Stimulated activated CD8-positive, alpha-beta memory T cell treated with anti-CD3 and anti-CD28 coated beads, Interleukin-4, amount 100 ng/mL, for 4 hours (primary cell): ENCODE results near the gene ATF5.

Experiments
- DNase-seq, 2 donors: peaks; one replicate each; pipeline ENCODE4 v3.0.0-alpha.2; 2020; ENCODE audit warnings: low read depth in 2 of 2, low spot score in 1 of 2

ATF5 gene

GRCh38 chr19:49972841-49973240 is 43.8 kb downstream of the ATF5 start:
- no peak for DNase-seq

- no peak for DNase-seq
These were observed 45.0 kb downstream of the ATF5 start for GRCh38 chr19:49973987-49974386.

GRCh38 chr19:49975051-49975450 is 46.0 kb downstream of the ATF5 start:
- no peak for DNase-seq

GRCh38 chr19:49976496-49976895 is 47.5 kb downstream of the ATF5 start:
- no peak for DNase-seq

GRCh38 chr19:49977076-49977475 is 48.1 kb downstream of the ATF5 start:
- DNase-seq = no peak

GRCh38 chr19:49977881-49978280 is 48.9 kb downstream of the ATF5 start:
- DNase-seq = no peak

GRCh38 chr19:49978324-49978723 is 49.3 kb downstream of the ATF5 start:
- DNase-seq = no peak

GRCh38 chr19:49981603-49982593 is 52.9 kb downstream of the ATF5 start:
- no peak for DNase-seq
